MM.1S (cell line): ENCODE measurements around the gene MFAP3L.

Experiments used
- EZH2phosphoT487 ChIP-seq: fragments of 300-600 bp; sonication (generic); IDR thresholded peaks from 2 replicates; pipeline ENCODE4 v1.6.1; 2018; ENCODE audit warnings: antibody characterized with exemption, low read length
- TF ChIP-seq, protein P1 (sequence below): fragments of 300-600 bp; sonication (generic); IDR thresholded peaks from 2 replicates; pipeline ENCODE4 v1.5.1; 2016; ENCODE audit warnings: antibody characterized with exemption, low read length, mixed read lengths

DNA sequence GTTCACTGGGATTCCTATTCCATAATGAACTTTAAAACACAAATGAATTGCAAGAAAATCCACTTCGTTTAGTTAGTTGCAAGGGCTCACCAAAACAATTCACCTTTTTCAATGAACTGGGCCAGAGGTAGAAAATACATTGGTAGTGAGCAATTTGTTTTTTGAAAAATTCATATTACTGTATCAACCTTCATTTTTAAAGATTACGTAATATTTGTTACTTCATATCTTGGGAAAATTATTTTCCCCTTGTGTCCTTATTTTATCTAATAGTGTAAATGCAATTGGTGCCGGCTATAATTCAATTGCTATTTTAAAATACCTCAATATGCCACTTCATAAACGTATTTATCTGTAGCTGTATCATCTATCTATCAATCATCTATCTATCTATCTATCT lies 41.5 kb downstream of the MFAP3L start:
- TF ChIP-seq, protein P1, sequence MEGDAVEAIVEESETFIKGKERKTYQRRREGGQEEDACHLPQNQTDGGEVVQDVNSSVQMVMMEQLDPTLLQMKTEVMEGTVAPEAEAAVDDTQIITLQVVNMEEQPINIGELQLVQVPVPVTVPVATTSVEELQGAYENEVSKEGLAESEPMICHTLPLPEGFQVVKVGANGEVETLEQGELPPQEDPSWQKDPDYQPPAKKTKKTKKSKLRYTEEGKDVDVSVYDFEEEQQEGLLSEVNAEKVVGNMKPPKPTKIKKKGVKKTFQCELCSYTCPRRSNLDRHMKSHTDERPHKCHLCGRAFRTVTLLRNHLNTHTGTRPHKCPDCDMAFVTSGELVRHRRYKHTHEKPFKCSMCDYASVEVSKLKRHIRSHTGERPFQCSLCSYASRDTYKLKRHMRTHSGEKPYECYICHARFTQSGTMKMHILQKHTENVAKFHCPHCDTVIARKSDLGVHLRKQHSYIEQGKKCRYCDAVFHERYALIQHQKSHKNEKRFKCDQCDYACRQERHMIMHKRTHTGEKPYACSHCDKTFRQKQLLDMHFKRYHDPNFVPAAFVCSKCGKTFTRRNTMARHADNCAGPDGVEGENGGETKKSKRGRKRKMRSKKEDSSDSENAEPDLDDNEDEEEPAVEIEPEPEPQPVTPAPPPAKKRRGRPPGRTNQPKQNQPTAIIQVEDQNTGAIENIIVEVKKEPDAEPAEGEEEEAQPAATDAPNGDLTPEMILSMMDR: no peak
- no peak for TF ChIP-seq EZH2phosphoT487
